ENCODE results near the gene DNAJB5.
"Not testable (repeated sequence)": the region's sequence is repeated elsewhere in the genome, so short reads cannot be mapped to it uniquely, and the experiment has no call there.

The DNAJB5 gene

GRCh38 chr9:35001285-35001677, 11.7 kb downstream of the DNAJB5 start:
- Histone ChIP-seq H3K9ac (ENCODE audit: low read depth, low read length) (no peak overlapping the region), H2AFZ (ENCODE audit: low read depth, low read length) (no peak overlapping the region), H3K4me2 (ENCODE audit: insufficient read depth, low read length) (no peak overlapping the region), H3K36me3 (ENCODE audit: insufficient read depth, low read length) (0 out of 2 replicates have a peak, but pooled peaks cover 2% of the 10 kb centered on the region), H3K27me3 (ENCODE audit: insufficient read depth, low read length, poor library complexity) (no peaks in the 10 kb centered on the region), H3K79me2 (ENCODE audit: insufficient read depth, low read length) (no peaks in the 10 kb centered on the region), H3K27ac (ENCODE audit: low read length) (no peak overlapping the region), H3K9me3 (ENCODE audit: insufficient read depth, low read length, severe bottlenecking) (no peaks in the 10 kb centered on the region), H3K4me3 (ENCODE audit: low read depth in 1 of 2, low read length in 2 of 2) (no peak overlapping the region), H4K20me1 (ENCODE audit: insufficient read depth, low read length) (no peaks in the 10 kb centered on the region), H3K4me1 (ENCODE audit: insufficient read depth, low read length) (no peaks in the 10 kb centered on the region)
- DNase-seq (no peak), ATAC-seq (ENCODE audit: insufficient read depth, low read depth) (no peak)
- TF ChIP-seq EZH2 (IDR thresholded peaks at IDR 0.05; ENCODE audit: borderline replicate concordance, low read depth, low read length, severe bottlenecking): no peak
- TF ChIP-seq CTCF (IDR thresholded peaks at IDR 0.05; ENCODE audit: borderline replicate concordance, extremely low read depth, low read length, poor library complexity, severe bottlenecking): no peak

- H3K79me2 ChIP-seq (ENCODE audit: insufficient read depth, low read length): no peaks in the 10 kb centered on the region
- ATAC-seq (ENCODE audit: insufficient read depth, low read depth) (no peak), DNase-seq (no peak)
- no peak for TF ChIP-seq EZH2 (IDR thresholded peaks at IDR 0.05; ENCODE audit: borderline replicate concordance, low read depth, low read length, severe bottlenecking)
- no peak overlapping the region for H3K4me2 ChIP-seq (ENCODE audit: insufficient read depth, low read length)
- H3K4me3 ChIP-seq (ENCODE audit: low read depth in 1 of 2, low read length in 2 of 2): no peak overlapping the region
- H2AFZ ChIP-seq (ENCODE audit: low read depth, low read length): no peak overlapping the region
- no peaks in the 10 kb centered on the region for H4K20me1 ChIP-seq (ENCODE audit: insufficient read depth, low read length)
- no peak overlapping the region for H3K9ac ChIP-seq (ENCODE audit: low read depth, low read length)
- no peaks in the 10 kb centered on the region for H3K9me3 ChIP-seq (ENCODE audit: insufficient read depth, low read length, severe bottlenecking)
- no peaks in the 10 kb centered on the region for H3K4me1 ChIP-seq (ENCODE audit: insufficient read depth, low read length)
- H3K27me3 ChIP-seq (ENCODE audit: insufficient read depth, low read length, poor library complexity): no peaks in the 10 kb centered on the region
- H3K36me3 ChIP-seq (ENCODE audit: insufficient read depth, low read length): no peaks in the 10 kb centered on the region
- H3K27ac ChIP-seq (ENCODE audit: low read length): no peak overlapping the region
These were observed 12.4 kb downstream of the DNAJB5 start for GRCh38 chr9:35001803-35002502.

GRCh38 chr9:35002623-35003022, 13.1 kb downstream of the DNAJB5 start:
- Histone ChIP-seq H2AFZ (ENCODE audit: low read depth, low read length) (no peak overlapping the region), H4K20me1 (ENCODE audit: insufficient read depth, low read length) (no peaks in the 10 kb centered on the region), H3K79me2 (ENCODE audit: insufficient read depth, low read length) (no peaks in the 10 kb centered on the region), H3K4me3 (ENCODE audit: low read depth in 1 of 2, low read length in 2 of 2) (no peak overlapping the region), H3K27me3 (ENCODE audit: insufficient read depth, low read length, poor library complexity) (no peaks in the 10 kb centered on the region), H3K4me2 (ENCODE audit: insufficient read depth, low read length) (no peak overlapping the region), H3K9me3 (ENCODE audit: insufficient read depth, low read length, severe bottlenecking) (no peaks in the 10 kb centered on the region), H3K27ac (ENCODE audit: low read length) (no peak overlapping the region), H3K9ac (ENCODE audit: low read depth, low read length) (no peak overlapping the region), H3K4me1 (ENCODE audit: insufficient read depth, low read length) (no peaks in the 10 kb centered on the region), H3K36me3 (ENCODE audit: insufficient read depth, low read length) (no peaks in the 10 kb centered on the region)
- no peak for DNase-seq
- no peak for ATAC-seq (ENCODE audit: insufficient read depth, low read depth)
- no peak for TF ChIP-seq CTCF (IDR thresholded peaks at IDR 0.05; ENCODE audit: borderline replicate concordance, extremely low read depth, low read length, poor library complexity, severe bottlenecking)
- no peak for TF ChIP-seq EZH2 (IDR thresholded peaks at IDR 0.05; ENCODE audit: borderline replicate concordance, low read depth, low read length, severe bottlenecking)

- not testable (repeated sequence) for H3K9ac ChIP-seq (ENCODE audit: low read depth, low read length); DNase-seq; H3K4me2 ChIP-seq (ENCODE audit: insufficient read depth, low read length); H3K36me3 ChIP-seq (ENCODE audit: insufficient read depth, low read length); H3K27me3 ChIP-seq (ENCODE audit: insufficient read depth, low read length, poor library complexity); ATAC-seq (ENCODE audit: insufficient read depth, low read depth); H3K79me2 ChIP-seq (ENCODE audit: insufficient read depth, low read length); H3K4me3 ChIP-seq (ENCODE audit: low read depth in 1 of 2, low read length in 2 of 2); H3K4me1 ChIP-seq (ENCODE audit: insufficient read depth, low read length); H3K27ac ChIP-seq (ENCODE audit: low read length); H3K9me3 ChIP-seq (ENCODE audit: insufficient read depth, low read length, severe bottlenecking); H2AFZ ChIP-seq (ENCODE audit: low read depth, low read length); H4K20me1 ChIP-seq (ENCODE audit: insufficient read depth, low read length)
These were observed 14.8 kb downstream of the DNAJB5 start for GRCh38 chr9:35004299-35004698.

Data from DND-41 (cell line).